ENCODE data around the gene WDFY2. TPM values are rescaled to one million over a fixed set of nuclear protein-coding genes. Genes with fewer than 3 reads are reported as not detected.

Gene WDFY2
- total and polyA plus RNA-seq, 2 of the 8 experiments (the other 6 are each of a cell fraction or from before 2014, with no cell fraction given): 13.9 to 29.0 TPM

DNA sequence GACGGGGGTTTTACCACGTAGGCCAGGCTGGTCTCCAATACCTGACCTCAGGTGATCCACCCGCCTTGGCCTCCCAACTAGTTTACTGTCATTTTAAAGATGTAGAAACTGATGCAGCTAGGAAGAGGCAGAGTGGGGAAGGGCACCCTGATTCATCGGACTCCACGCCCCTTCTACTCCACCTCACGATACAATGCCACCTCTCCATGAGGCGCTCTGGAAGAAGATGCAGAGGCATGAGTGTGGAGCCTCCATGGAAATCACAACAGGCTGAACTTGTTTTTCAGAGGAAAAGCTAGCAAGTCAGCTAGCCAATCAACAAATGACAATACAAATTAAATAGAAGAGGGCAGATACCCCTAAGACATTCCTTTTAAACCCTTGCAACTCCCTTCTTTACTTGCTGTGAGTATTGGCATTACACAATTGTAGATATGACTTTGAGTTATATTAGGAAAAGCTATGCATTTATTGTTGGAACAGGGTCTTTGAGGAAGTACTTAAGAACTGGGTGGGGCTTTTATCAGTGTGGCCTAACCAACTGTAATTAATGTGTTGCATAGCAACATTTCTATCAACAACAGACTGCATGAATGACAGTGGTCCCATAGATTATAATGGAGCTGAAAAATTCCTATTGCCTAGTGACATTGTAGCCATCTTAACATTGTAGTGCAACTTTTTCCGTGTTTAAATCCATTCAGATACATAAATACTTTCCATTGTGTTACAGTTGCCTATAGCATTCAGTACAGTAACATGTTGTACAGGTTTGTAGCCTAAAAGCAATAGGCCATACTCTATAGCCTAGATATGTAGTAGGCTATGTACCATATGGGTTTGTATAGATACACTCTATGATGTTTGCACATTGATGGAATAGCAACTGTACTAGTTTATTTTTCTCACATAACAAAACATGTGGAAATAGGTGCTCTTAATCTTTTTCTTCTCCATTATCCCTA, 17.6 kb downstream of the WDFY2 start:
- FAIRE-seq: no peak
- Histone ChIP-seq H3K23me2 (ENCODE audit: low read depth, low read length) (no peaks in the 10 kb centered on the region), H3K27me3 (replicated peaks in 1 of 4; ENCODE audit: control insufficient read depth in 3 of 4, extremely low read depth in 1 of 4, insufficient read depth in 3 of 4, low read length in 3 of 4) (no peaks in the 10 kb centered on the region), H2AK5ac (ENCODE audit: low read depth, low read length) (no peak overlapping the region; the same call in 1 of the 2 replicates), H4K8ac (ENCODE audit: extremely low read depth, insufficient read depth, low read length) (no peak overlapping the region), H3K9me3 (ENCODE audit: insufficient read depth in 2 of 2, low read depth in 1 of 2, low read length in 1 of 2) (no peaks in the 10 kb centered on the region), H4K20me1 (replicated peaks in 1 of 2; ENCODE audit: control insufficient read depth in 1 of 2, insufficient read depth in 2 of 2, low read length in 2 of 2) (no peaks in the 10 kb centered on the region), H2BK20ac (ENCODE audit: low read length) (no peak overlapping the region), H3K4me3 (ENCODE audit: extremely low read depth in 1 of 4, insufficient read depth in 2 of 4, low read depth in 3 of 4, low read length in 4 of 4) (no peak overlapping the region), H4K91ac (replicated peaks; ENCODE audit: insufficient read length, low read length) (no peak overlapping the region), H3K79me1 (ENCODE audit: low read depth, low read length) (peaks cover 9% of the 10 kb centered on the region; the same call in 1 of the 2 replicates), H2BK15ac (ENCODE audit: low read length) (no peak overlapping the region), H3K23ac (ENCODE audit: insufficient read length) (no peak overlapping the region), H2BK5ac (ENCODE audit: low read depth, low read length) (no peak overlapping the region), H4K5ac (ENCODE audit: insufficient read length, low read depth, low read length) (no peak overlapping the region), H2BK12ac (ENCODE audit: low read depth, low read length) (no peak overlapping the region), H3K4ac (replicated peaks; ENCODE audit: insufficient read length, low read depth, low read length) (no peak overlapping the region), H3K56ac (replicated peaks; ENCODE audit: insufficient read length, low read depth, low read length) (no peak overlapping the region), H2BK120ac (replicated peaks; ENCODE audit: low read depth, low read length) (no peak overlapping the region), H3K36me3 (ENCODE audit: control insufficient read depth in 2 of 4, insufficient read depth in 4 of 4, low read length in 3 of 4) (0 out of 8 replicates have a peak, but pooled peaks cover 0 to 2% (median 0%) of the 10 kb centered on the region in 4 experiments), H3K14ac (ENCODE audit: insufficient read length) (no peak overlapping the region), H3K79me2 (ENCODE audit: control insufficient read depth in 1 of 2, insufficient read depth in 2 of 2, low read length in 2 of 2) (peaks cover 5 to 98% of the 10 kb centered on the region in 2 experiments; a peak in 3 of 4 replicates), H3K9ac (replicated peaks in 1 of 4; ENCODE audit: extremely low read depth in 1 of 4, low read depth in 3 of 4, low read length in 3 of 4) (no peak overlapping the region), H3K4me1 (replicated peaks in 1 of 4; ENCODE audit: control insufficient read depth in 3 of 4, insufficient read depth in 4 of 4, low read length in 3 of 4) (peaks cover 0 to 5% (median 1%) of the 10 kb centered on the region in 4 experiments; a peak in 3 of 7 replicates), H2AFZ (ENCODE audit: low read length) (no peak overlapping the region), H3K18ac (ENCODE audit: extremely low read depth, low read length) (no peak overlapping the region), H3K4me2 (ENCODE audit: insufficient read depth in 1 of 2, low read depth in 2 of 2, low read length in 2 of 2) (no peak overlapping the region), H3K27ac (ENCODE audit: low read depth, low read length) (no peak overlapping the region)
- POLR2A ChIA-PET (ENCODE audit: partially characterized antibody): interaction anchor here (1.8 kb wide), 1 partner anchor 149 kb away, joined by 10 read pairs; the partner anchor contains the start of gene INTS6
- CTCF ChIA-PET (ENCODE audit: partially characterized antibody): interaction anchor here (0.8 kb wide), 1 partner anchor 9 kb away, joined by 3 read pairs; no protein-coding TSS in a partner anchor
- WGBS, 2 experiments (ENCODE audit: extremely low coverage in 1 of 2, insufficient coverage in 1 of 2, insufficient read length in 1 of 2, insufficient replicate concordance in 2 of 2, low coverage in 1 of 2, low lambda C conversion rate in 2 of 2, missing lambda C conversion rate in 1 of 2): 89% methylated on average over 8 of the region's 8 CpGs; no CpG with 5 or more reads in 1 of the 2 experiments
- no peak for DNase-seq (ENCODE audit: low read depth in 1 of 2, low spot score in 2 of 2)
- TF ChIP-seq USF2 (IDR thresholded peaks at IDR 0.05; ENCODE audit: low read length) (no peak), TCF12 (IDR thresholded peaks at IDR 0.05; ENCODE audit: low read depth, low read length) (no peak), SP4 (IDR thresholded peaks at IDR 0.05; ENCODE audit: low read length) (no peak), JUN (IDR thresholded peaks at IDR 0.05; ENCODE audit: low read depth, low read length) (no peak), SIRT6 (IDR thresholded peaks at IDR 0.05; ENCODE audit: low read length) (no peak)

Data from H1 (cell line).